Measurements from ENCODE around the gene ABHD8.

The ABHD8 gene

GRCh38 chr19:17303167-17303939 lies at the start of gene ABHD8:
ABHD8 (minus strand) TSS chr19:17303425; CDS start chr19:17301616, 1,809 bp downstream.
- Histone ChIP-seq H3K36me3 (ENCODE audit: insufficient read depth, low read length) (no peaks in the 10 kb centered on the region), H3K4me3 (ENCODE audit: low read depth, low read length) (peak within 1 kb of the TSS; percentile 89), H3K27ac (ENCODE audit: low read depth, low read length) (no peak within 1 kb of the TSS), H3K79me2 (ENCODE audit: control insufficient read depth, insufficient read depth, low read length, unreplicated experiment) (peaks cover 2% of the 10 kb centered on the region), H3K27me3 (ENCODE audit: insufficient read depth, low read length) (no peaks in the 10 kb centered on the region), H2AFZ (ENCODE audit: low read length, unreplicated experiment) (peak within 1 kb of the TSS; percentile 42), H3K4me1 (ENCODE audit: control insufficient read depth, insufficient read depth, low read length, unreplicated experiment) (peaks cover 20% of the 10 kb centered on the region)

DNA sequence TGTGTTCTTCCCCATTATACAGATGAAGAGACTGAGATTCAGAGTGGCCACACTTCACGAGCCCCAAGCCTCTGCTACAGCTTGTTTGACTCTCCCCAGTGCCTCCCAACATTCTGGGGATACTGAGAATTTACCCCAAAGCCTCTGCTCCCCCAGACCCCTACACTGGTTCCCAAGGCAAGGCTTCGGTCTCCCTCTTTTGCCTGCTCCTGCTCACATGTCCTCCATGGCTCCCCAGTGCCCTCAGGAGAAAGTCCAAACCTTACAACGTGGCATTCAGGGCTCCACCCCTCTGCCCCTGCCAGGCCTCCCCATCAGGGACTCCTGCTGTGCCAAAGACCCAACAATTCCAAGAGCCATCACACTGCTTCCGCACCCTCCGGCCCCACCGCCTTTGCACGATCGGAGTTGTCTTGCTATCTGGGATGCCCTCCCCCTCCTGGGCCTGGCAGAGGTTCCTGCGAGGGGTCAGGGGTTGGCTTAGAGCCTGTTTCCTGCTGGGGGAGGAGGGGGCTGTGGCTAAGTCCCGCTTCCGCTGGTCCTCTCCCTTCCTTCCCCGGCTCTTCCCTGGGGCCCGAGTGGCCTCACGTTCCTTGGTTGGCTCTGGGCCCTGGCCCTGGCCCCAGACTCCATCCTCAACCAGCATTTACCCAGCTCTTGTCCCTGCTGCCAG lies 49.5 kb upstream of the ABHD8 start:
- H3K4me3 ChIP-seq (ENCODE audit: low read depth, low read length), result no peak overlapping the region
- H3K79me2 ChIP-seq (ENCODE audit: control insufficient read depth, insufficient read depth, low read length, unreplicated experiment), result no peaks in the 10 kb centered on the region
- no peak overlapping the region for H2AFZ ChIP-seq (ENCODE audit: low read length, unreplicated experiment)
- H3K27ac ChIP-seq (ENCODE audit: low read depth, low read length), result no peak overlapping the region
- no peaks in the 10 kb centered on the region for H3K36me3 ChIP-seq (ENCODE audit: insufficient read depth, low read length)
- H3K4me1 ChIP-seq (ENCODE audit: control insufficient read depth, insufficient read depth, low read length, unreplicated experiment), result peaks cover 4% of the 10 kb centered on the region
- H3K27me3 ChIP-seq (ENCODE audit: insufficient read depth, low read length), result no peaks in the 10 kb centered on the region

- Histone ChIP-seq H3K4me3 (ENCODE audit: low read depth, low read length) (no peak overlapping the region), H3K4me1 (ENCODE audit: control insufficient read depth, insufficient read depth, low read length, unreplicated experiment) (peaks cover 11% of the 10 kb centered on the region), H2AFZ (ENCODE audit: low read length, unreplicated experiment) (no peak overlapping the region), H3K36me3 (ENCODE audit: insufficient read depth, low read length) (no peaks in the 10 kb centered on the region), H3K27me3 (ENCODE audit: insufficient read depth, low read length) (no peaks in the 10 kb centered on the region), H3K79me2 (ENCODE audit: control insufficient read depth, insufficient read depth, low read length, unreplicated experiment) (no peaks in the 10 kb centered on the region), H3K27ac (ENCODE audit: low read depth, low read length) (no peak overlapping the region)
These were observed 48.7 kb upstream of the ABHD8 start for GRCh38 chr19:17351815-17352435.

DNA sequence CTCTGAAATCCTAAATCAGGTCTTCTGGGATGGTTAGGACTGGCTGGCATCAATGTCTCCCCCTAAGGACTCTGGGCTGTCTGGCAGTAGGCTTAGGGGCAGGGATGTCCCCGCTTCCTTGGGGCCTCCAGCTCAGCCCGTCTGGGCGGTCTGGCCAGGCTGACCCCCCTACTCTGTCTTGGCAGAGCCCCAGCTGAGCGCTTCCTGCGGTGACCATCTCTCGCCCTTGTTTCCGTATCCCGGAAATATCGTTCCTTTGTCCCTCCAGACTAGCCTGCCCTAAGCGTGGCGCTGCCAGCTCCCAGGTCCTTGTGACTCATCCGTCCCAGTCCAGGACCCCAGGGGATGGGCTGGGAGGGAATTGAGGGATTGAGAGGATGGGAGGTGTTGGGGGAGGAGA lies 45.5 kb upstream of the ABHD8 start:
- Histone ChIP-seq H2AFZ (ENCODE audit: low read length, unreplicated experiment) (no peak overlapping the region), H3K79me2 (ENCODE audit: control insufficient read depth, insufficient read depth, low read length, unreplicated experiment) (no peaks in the 10 kb centered on the region), H3K4me3 (ENCODE audit: low read depth, low read length) (peak overlapping the region; percentile 58), H3K36me3 (ENCODE audit: insufficient read depth, low read length) (no peaks in the 10 kb centered on the region), H3K27me3 (ENCODE audit: insufficient read depth, low read length) (no peaks in the 10 kb centered on the region), H3K4me1 (ENCODE audit: control insufficient read depth, insufficient read depth, low read length, unreplicated experiment) (peaks cover 12% of the 10 kb centered on the region), H3K27ac (ENCODE audit: low read depth, low read length) (peak overlapping the region; percentile 47; the same call in 1 of the 2 replicates)

- H3K79me2 ChIP-seq (ENCODE audit: control insufficient read depth, insufficient read depth, low read length, unreplicated experiment), result no peaks in the 10 kb centered on the region
- peaks cover 12% of the 10 kb centered on the region for H3K4me1 ChIP-seq (ENCODE audit: control insufficient read depth, insufficient read depth, low read length, unreplicated experiment)
- H3K27ac ChIP-seq (ENCODE audit: low read depth, low read length), result peak overlapping the region; percentile 36; the same call in 1 of the 2 replicates
- no peak overlapping the region for H3K4me3 ChIP-seq (ENCODE audit: low read depth, low read length)
- no peaks in the 10 kb centered on the region for H3K27me3 ChIP-seq (ENCODE audit: insufficient read depth, low read length)
- H3K36me3 ChIP-seq (ENCODE audit: insufficient read depth, low read length), result no peaks in the 10 kb centered on the region
- no peak overlapping the region for H2AFZ ChIP-seq (ENCODE audit: low read length, unreplicated experiment)
These were observed 44.7 kb upstream of the ABHD8 start for GRCh38 chr19:17347877-17348276.

DNA sequence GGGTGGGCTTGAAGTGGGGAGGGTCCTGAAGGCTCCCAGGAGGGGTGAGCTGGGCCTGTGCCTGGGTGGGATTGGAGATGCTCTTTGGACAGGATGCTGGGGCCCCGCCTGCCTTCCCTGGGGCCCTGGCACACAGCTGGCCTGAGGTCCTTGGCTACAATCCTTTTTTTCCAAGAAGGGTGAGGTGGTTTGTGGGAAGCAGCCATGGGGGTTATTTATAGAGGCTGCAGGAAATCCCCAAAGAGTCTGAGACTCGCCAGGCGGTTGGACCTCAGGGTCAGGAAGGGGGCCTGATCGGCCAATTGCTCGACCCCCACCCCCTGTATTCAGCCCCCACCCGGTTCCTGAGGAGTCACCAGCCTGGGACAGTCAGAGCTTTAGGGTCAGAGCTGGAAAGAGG lies 44.1 kb upstream of the ABHD8 start:
- H2AFZ ChIP-seq (ENCODE audit: low read length, unreplicated experiment), result no peak overlapping the region
- no peak overlapping the region for H3K4me3 ChIP-seq (ENCODE audit: low read depth, low read length)
- H3K27ac ChIP-seq (ENCODE audit: low read depth, low read length), result peak overlapping the region; percentile 36; the same call in 1 of the 2 replicates
- H3K4me1 ChIP-seq (ENCODE audit: control insufficient read depth, insufficient read depth, low read length, unreplicated experiment), result peaks cover 12% of the 10 kb centered on the region
- H3K36me3 ChIP-seq (ENCODE audit: insufficient read depth, low read length), result no peaks in the 10 kb centered on the region
- no peaks in the 10 kb centered on the region for H3K27me3 ChIP-seq (ENCODE audit: insufficient read depth, low read length)
- H3K79me2 ChIP-seq (ENCODE audit: control insufficient read depth, insufficient read depth, low read length, unreplicated experiment), result no peaks in the 10 kb centered on the region

GRCh38 chr19:17346109-17346671 lies 43.0 kb upstream of the ABHD8 start:
- H2AFZ ChIP-seq (ENCODE audit: low read length, unreplicated experiment), result no peak overlapping the region

GRCh38 chr19:17341845-17342244 lies 38.6 kb upstream of the ABHD8 start:
- H3K79me2 ChIP-seq (ENCODE audit: control insufficient read depth, insufficient read depth, low read length, unreplicated experiment), result peaks cover 3% of the 10 kb centered on the region
- no peaks in the 10 kb centered on the region for H3K27me3 ChIP-seq (ENCODE audit: insufficient read depth, low read length)
- H2AFZ ChIP-seq (ENCODE audit: low read length, unreplicated experiment), result no peak overlapping the region
- peaks cover 5% of the 10 kb centered on the region for H3K4me1 ChIP-seq (ENCODE audit: control insufficient read depth, insufficient read depth, low read length, unreplicated experiment)
- no peak overlapping the region for H3K4me3 ChIP-seq (ENCODE audit: low read depth, low read length)
- H3K36me3 ChIP-seq (ENCODE audit: insufficient read depth, low read length), result no peaks in the 10 kb centered on the region; the same call in 1 of the 2 replicates
- no peak overlapping the region for H3K27ac ChIP-seq (ENCODE audit: low read depth, low read length)

More at GRCh38 chr19:17346109-17346671, 43.0 kb upstream of the ABHD8 start:
- no peaks in the 10 kb centered on the region for H3K36me3 ChIP-seq (ENCODE audit: insufficient read depth, low read length)
- H3K27ac ChIP-seq (ENCODE audit: low read depth, low read length), result no peak overlapping the region
- H3K27me3 ChIP-seq (ENCODE audit: insufficient read depth, low read length), result no peaks in the 10 kb centered on the region
- peaks cover 12% of the 10 kb centered on the region for H3K4me1 ChIP-seq (ENCODE audit: control insufficient read depth, insufficient read depth, low read length, unreplicated experiment)
- H3K79me2 ChIP-seq (ENCODE audit: control insufficient read depth, insufficient read depth, low read length, unreplicated experiment), result no peaks in the 10 kb centered on the region
- H3K4me3 ChIP-seq (ENCODE audit: low read depth, low read length), result no peak overlapping the region

- no peak overlapping the region for H3K27ac ChIP-seq (ENCODE audit: low read depth, low read length)
- H3K36me3 ChIP-seq (ENCODE audit: insufficient read depth, low read length), result no peaks in the 10 kb centered on the region; the same call in 1 of the 2 replicates
- H3K4me1 ChIP-seq (ENCODE audit: control insufficient read depth, insufficient read depth, low read length, unreplicated experiment), result peaks cover 5% of the 10 kb centered on the region
- H2AFZ ChIP-seq (ENCODE audit: low read length, unreplicated experiment), result no peak overlapping the region
- H3K4me3 ChIP-seq (ENCODE audit: low read depth, low read length), result no peak overlapping the region
- H3K27me3 ChIP-seq (ENCODE audit: insufficient read depth, low read length), result no peaks in the 10 kb centered on the region
- H3K79me2 ChIP-seq (ENCODE audit: control insufficient read depth, insufficient read depth, low read length, unreplicated experiment), result peaks cover 3% of the 10 kb centered on the region
These were observed 38.2 kb upstream of the ABHD8 start for GRCh38 chr19:17341386-17341785.

- H3K79me2 ChIP-seq (ENCODE audit: control insufficient read depth, insufficient read depth, low read length, unreplicated experiment), result peaks cover 3% of the 10 kb centered on the region
- no peak overlapping the region for H3K4me3 ChIP-seq (ENCODE audit: low read depth, low read length)
- H3K27ac ChIP-seq (ENCODE audit: low read depth, low read length), result no peak overlapping the region
- H3K36me3 ChIP-seq (ENCODE audit: insufficient read depth, low read length), result no peaks in the 10 kb centered on the region; the same call in 1 of the 2 replicates
- H2AFZ ChIP-seq (ENCODE audit: low read length, unreplicated experiment), result no peak overlapping the region
- no peaks in the 10 kb centered on the region for H3K27me3 ChIP-seq (ENCODE audit: insufficient read depth, low read length)
- H3K4me1 ChIP-seq (ENCODE audit: control insufficient read depth, insufficient read depth, low read length, unreplicated experiment), result peaks cover 5% of the 10 kb centered on the region
These were observed 37.7 kb upstream of the ABHD8 start for GRCh38 chr19:17340871-17341357.

All from ACC112 (cell line).